ENCODE data around the gene SPEN.

SPEN gene

DNA sequence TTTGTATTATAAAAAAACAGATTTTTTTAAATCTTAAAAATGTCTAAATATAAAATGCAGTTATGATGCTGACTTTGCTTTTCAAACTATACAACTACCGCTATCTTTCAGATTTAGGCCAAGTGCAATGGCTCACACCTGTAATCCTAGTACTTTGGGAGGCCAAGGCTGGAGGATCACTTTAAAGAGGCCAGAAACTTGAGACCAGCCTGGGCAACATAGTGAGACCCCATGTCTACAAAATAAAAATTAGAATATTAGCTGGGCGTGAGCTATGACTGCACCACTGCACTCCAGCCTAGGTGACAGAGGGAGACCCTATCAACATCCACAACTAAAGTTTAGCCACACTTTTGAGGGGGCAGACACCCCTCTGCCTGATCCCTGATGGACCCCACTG lies 108.0 kb downstream of the SPEN start:
- H3K4me3 ChIP-seq (replicated peaks; ENCODE audit: low read depth, low read length): no peak overlapping the region
- DNase-seq (ENCODE audit: low read depth): no peak
- TF ChIP-seq, protein P1, sequence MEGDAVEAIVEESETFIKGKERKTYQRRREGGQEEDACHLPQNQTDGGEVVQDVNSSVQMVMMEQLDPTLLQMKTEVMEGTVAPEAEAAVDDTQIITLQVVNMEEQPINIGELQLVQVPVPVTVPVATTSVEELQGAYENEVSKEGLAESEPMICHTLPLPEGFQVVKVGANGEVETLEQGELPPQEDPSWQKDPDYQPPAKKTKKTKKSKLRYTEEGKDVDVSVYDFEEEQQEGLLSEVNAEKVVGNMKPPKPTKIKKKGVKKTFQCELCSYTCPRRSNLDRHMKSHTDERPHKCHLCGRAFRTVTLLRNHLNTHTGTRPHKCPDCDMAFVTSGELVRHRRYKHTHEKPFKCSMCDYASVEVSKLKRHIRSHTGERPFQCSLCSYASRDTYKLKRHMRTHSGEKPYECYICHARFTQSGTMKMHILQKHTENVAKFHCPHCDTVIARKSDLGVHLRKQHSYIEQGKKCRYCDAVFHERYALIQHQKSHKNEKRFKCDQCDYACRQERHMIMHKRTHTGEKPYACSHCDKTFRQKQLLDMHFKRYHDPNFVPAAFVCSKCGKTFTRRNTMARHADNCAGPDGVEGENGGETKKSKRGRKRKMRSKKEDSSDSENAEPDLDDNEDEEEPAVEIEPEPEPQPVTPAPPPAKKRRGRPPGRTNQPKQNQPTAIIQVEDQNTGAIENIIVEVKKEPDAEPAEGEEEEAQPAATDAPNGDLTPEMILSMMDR (IDR thresholded peaks at IDR 0.05; ENCODE audit: low read length, missing control alignments): no peak

DNA sequence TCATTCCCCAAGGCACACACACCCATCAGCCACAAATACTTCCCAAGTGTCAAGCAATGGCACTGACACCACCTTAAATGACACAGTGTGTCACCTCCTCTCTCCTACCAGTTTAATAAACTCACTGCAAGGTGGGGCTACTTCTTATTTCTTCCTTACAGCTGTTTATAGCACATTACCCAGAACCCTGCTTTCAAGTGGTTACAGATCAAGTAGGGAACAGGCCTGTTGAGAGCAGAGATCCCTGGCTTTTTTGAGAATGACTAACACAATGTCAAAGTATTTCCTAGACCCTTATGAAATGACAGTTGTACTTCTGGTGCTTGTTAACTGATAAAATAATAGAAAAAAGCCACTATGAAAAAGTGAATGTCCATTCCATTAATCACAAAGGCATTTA lies 108.6 kb downstream of the SPEN start:
- TF ChIP-seq, protein P1 (IDR thresholded peaks at IDR 0.05; ENCODE audit: low read length, missing control alignments): no peak
- H3K4me3 ChIP-seq (replicated peaks; ENCODE audit: low read depth, low read length): no peak overlapping the region
- no peak for DNase-seq (ENCODE audit: low read depth)

DNA sequence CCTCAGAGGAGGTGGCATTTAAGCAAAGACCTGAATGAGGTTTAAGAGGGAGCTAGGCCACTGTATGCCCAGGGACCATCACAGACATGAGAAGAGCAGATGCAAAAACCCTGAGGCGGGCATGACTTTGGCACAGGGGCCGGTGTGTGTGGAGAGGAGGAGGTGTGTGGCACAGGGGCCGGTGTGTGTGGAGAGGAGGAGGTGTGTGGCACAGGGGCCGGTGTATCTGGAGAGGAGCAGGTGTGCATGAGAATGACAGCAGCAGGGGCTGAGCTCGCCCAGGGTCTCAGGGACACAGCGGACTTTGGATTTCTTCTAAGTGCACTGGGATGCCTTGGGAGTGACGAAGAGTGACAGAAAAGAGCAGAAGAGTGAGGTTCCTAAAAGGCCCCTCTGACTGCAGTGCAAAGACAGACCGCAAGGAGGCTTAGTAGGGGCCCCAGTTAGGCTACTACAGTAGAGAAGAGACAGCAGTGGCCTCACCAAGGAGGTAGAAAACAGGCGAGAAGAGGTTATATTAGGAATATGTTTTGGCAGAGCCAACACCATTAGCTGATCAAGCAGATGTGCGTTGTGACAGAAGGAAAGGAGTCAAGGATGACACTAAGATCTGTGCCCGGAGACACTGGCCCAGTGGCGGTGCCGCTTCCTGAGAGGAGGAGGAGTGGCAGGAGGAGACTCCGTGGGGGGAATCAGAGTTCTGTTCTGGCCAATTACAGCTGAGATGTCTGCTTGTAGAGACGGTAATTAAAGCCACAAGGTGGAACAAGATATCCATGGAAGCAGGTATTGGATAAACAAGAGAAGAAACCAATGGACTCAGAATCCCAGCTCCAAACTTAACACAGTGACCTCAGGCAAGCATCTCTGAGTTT lies 110.0 kb downstream of the SPEN start:
- TF ChIP-seq, protein P1 (IDR thresholded peaks at IDR 0.05; ENCODE audit: low read length, missing control alignments): peak; percentile 51
- H3K4me3 ChIP-seq (replicated peaks; ENCODE audit: low read depth, low read length): no peak overlapping the region
- no peak for DNase-seq (ENCODE audit: low read depth)

DNA sequence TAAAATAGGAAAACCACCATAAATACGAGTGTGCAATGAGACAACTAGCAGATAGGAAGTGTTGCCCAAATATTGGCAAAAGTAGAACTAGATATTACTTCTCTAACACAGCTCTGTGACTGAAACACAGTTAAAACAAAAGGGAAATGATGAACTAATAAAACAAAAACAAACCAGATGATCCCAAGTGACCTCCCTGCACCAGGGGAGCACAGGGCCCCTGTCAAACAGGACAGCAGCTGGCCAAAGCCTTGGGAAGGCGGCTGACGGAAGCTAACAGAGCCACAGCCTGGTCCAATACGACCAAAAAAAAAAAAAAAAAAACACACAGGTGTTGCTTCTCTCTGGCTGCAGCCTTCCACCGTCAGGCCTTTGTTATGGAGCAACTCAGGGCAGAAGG lies 110.6 kb downstream of the SPEN start:
- TF ChIP-seq, protein P1 (IDR thresholded peaks at IDR 0.05; ENCODE audit: low read length, missing control alignments): no peak
- no peak for DNase-seq (ENCODE audit: low read depth)
- H3K4me3 ChIP-seq (replicated peaks; ENCODE audit: low read depth, low read length): no peak overlapping the region

DNA sequence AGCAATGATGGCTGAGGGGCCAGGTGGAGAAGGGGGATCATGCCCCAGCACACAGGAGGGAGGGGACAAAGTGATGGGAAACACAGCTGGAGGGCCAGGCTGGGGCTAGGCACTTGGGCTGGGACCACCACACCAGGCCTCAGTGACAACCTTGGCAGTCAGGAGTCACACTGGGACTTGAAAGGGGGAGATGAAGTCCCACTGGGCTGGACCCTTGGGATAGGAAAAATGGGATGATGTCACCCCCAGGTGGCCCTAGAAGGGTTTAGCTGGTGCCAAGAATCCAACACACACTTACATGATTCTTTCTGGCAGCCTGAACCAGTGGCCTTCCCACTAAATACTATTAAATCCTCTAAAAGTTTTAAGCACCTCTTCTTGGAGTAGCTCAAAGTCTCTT lies 111.3 kb downstream of the SPEN start:
- DNase-seq (ENCODE audit: low read depth): peak; percentile 44
- H3K4me3 ChIP-seq (replicated peaks; ENCODE audit: low read depth, low read length): no peak overlapping the region
- TF ChIP-seq, protein P1 (IDR thresholded peaks at IDR 0.05; ENCODE audit: low read length, missing control alignments): no peak

GRCh38 chr1:15959424-15959823 lies 111.9 kb downstream of the SPEN start:
- H3K4me3 ChIP-seq (replicated peaks; ENCODE audit: low read depth, low read length): no peak overlapping the region
- TF ChIP-seq, protein P1 (IDR thresholded peaks at IDR 0.05; ENCODE audit: low read length, missing control alignments): no peak
- no peak for DNase-seq (ENCODE audit: low read depth)
